Effector memory CD8-positive, alpha-beta T cell (primary cell): ENCODE measurements around the gene LIPI.
"Not testable (repeated sequence)": the region's sequence is repeated elsewhere in the genome, so short reads cannot be mapped to it uniquely, and the experiment has no call there.

Experiments
- ATAC-seq: fragments of 150-1000 bp; cut with Tn5 transposase; replicated peaks from 2 replicates; pipeline ENCODE4 v1.10.0; 2021; ENCODE audit warnings: mild to moderate bottlenecking, moderate library complexity
- DNase-seq, 3 experiments: peaks; one replicate each; pipeline ENCODE4 v3.0.0; 2021
- H3K27ac Mint-ChIP-seq, 2 donors: one replicate each; pipeline ENCODE4 v1.8.0; 2022; ENCODE audit warnings: mild to moderate bottlenecking in 2 of 2, mixed read lengths in 2 of 2, moderate library complexity in 2 of 2
- H3K27me3 Mint-ChIP-seq, 2 donors: one replicate each; pipeline ENCODE4 v1.8.0; 2022; ENCODE audit warnings: mixed read lengths in 2 of 2
- H3K36me3 Mint-ChIP-seq: one replicate; pipeline ENCODE4 v1.8.0; 2022; ENCODE audit warnings: mild to moderate bottlenecking, moderate library complexity, mixed read lengths; ENCODE audit not compliant: insufficient read depth
- H3K4me1 Mint-ChIP-seq, 2 donors: one replicate each; pipeline ENCODE4 v1.8.0; 2022; ENCODE audit warnings: low read depth in 2 of 2, mixed read lengths in 2 of 2
- H3K4me3 Mint-ChIP-seq, 2 donors: one replicate each; pipeline ENCODE4 v1.8.0; 2022; ENCODE audit warnings: mild to moderate bottlenecking in 2 of 2, mixed read lengths in 2 of 2, moderate library complexity in 2 of 2
- H3K9me3 Mint-ChIP-seq, 2 donors: one replicate each; pipeline ENCODE4 v1.8.0; 2022; ENCODE audit warnings: mixed read lengths in 2 of 2

LIPI gene

DNA sequence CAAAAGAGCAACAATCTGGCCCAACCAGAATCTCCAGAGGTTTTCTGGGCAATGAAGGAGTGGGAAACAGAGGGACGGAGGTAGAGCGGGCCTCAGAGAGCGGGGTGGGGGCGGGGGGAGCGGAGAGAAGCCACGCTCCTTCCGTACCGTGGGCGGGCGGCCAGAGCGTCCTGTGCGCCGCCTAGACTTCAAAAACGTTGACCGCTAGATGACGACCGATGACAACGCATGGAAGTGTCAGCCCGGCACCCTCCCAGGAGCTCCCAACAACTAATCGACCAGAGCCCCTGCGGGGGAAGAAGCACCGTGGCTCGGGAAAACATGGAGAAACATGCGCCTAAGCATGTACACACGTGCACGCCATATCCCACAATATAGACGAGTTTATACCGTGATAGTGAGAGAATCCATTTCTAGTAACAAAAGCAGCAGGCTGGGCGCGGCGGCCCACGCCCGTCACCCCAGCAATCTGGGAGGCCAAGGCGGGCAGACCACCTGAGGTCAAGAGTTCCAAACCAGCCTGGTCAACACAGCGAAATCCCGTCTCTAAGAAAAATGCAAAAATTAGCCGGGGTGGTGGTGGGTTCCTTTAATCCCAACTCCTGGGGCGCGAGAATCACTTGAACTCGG, 131.9 kb downstream of the LIPI start:
- H3K9me3 Mint-ChIP-seq: peaks cover 3 to 24% of the 10 kb centered on the region in 2 donors
- H3K4me1 Mint-ChIP-seq: peaks cover 0 to 12% of the 10 kb centered on the region in 2 donors
- no peak overlapping the region for H3K27ac Mint-ChIP-seq
- peaks cover 5% of the 10 kb centered on the region for H3K36me3 Mint-ChIP-seq
- ATAC-seq (no peak), DNase-seq (no peak)
- no peaks in the 10 kb centered on the region for H3K27me3 Mint-ChIP-seq
- H3K4me3 Mint-ChIP-seq: no peak overlapping the region

DNA sequence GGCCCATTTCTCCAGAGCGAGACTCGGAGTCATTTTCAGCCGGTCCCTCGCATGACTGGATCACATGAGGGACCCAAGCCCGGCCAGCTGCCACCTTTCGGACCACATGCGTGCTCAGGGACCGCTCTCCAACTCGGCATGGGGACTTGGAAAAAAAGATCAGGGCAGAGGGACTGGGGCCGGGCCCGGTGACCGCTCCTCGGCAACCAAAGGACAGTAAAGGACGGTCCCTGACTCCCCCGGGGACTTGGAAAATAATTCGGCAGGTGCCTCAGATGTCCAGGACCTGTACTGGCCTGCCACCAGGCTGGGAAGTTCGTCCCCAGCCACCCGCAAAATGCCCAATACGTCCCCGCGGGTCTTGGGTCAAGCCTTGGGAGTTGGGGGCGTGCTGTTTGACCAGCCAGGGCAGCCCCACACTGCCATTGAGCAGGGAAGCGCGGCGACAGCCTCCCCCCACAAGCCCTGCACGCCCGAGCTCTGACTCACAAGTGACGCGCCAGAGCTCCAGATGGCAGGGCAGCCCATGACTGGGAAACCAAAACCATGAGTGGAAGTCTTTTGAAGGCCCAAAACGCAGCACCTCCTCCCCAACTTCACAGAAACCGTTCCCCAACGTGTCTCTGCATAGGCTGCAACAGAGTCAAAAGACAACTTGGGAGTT, 134.5 kb downstream of the LIPI start:
- Mint-ChIP-seq H3K4me1 (peaks cover 0 to 12% of the 10 kb centered on the region in 2 donors), H3K9me3 (peaks cover 3 to 24% of the 10 kb centered on the region in 2 donors), H3K27ac (peak overlapping the region in 1 of 2 donors; percentile 97), H3K4me3 (peak overlapping the region; percentile 52 to 86), H3K27me3 (no peaks in the 10 kb centered on the region), H3K36me3 (peaks cover 5% of the 10 kb centered on the region)
- peak; percentile 66 for ATAC-seq
- DNase-seq: peak in 1 of 3 experiments; percentile 30

DNA sequence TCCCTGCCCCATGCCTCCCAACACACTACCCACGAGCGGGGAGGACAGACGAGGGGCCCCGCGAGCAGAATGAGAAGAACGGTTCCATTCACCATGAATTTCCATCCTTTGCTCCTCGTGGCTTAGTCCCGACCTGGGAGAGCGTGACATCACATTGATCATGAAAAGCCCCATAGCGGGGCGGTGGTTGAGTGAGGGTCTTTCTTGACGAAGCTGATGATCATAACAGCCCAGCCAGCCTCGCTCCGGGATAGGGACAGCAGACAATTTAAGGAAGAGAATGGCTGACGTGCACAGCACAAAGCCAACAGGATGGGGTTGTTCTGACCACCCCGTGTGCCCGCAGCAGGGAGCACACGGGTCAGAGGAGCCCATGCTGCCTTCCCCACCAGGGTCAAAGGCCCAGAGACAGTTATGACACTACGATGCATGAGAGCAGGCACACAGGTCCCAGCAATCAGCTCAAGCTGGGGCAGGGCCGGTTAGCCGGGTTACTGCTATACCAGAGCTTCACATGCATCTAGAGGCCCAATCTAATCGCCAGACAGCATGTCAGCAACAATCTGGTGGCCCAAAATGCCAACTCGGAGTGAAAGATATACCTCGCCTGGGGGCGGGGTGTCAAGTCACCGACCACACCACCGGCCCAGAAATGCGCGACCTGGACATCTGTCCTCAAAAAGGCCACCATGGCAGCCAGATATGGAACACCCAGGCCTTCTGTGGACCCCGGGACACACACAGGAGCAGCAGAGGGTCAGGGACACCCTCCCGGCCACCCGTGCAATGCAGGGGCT, 135.2 kb downstream of the LIPI start:
- H3K4me1 Mint-ChIP-seq: peaks cover 0 to 12% of the 10 kb centered on the region in 2 donors
- H3K36me3 Mint-ChIP-seq: peaks cover 5% of the 10 kb centered on the region
- peak overlapping the region in 1 of 2 donors; percentile 97 for H3K27ac Mint-ChIP-seq
- peak overlapping the region in 1 of 2 donors; percentile 86 for H3K4me3 Mint-ChIP-seq
- no peaks in the 10 kb centered on the region for H3K27me3 Mint-ChIP-seq
- peaks cover 3 to 24% of the 10 kb centered on the region in 2 donors for H3K9me3 Mint-ChIP-seq
- no peak for DNase-seq
- no peak for ATAC-seq

- peaks cover 3 to 24% of the 10 kb centered on the region in 2 donors for H3K9me3 Mint-ChIP-seq
- DNase-seq: no peak
- peak overlapping the region in 1 of 2 donors; percentile 4 for H3K27ac Mint-ChIP-seq
- H3K4me1 Mint-ChIP-seq: peaks cover 0 to 12% of the 10 kb centered on the region in 2 donors
- no peak overlapping the region for H3K4me3 Mint-ChIP-seq
- no peaks in the 10 kb centered on the region for H3K27me3 Mint-ChIP-seq
- peaks cover 3% of the 10 kb centered on the region for H3K36me3 Mint-ChIP-seq
- no peak for ATAC-seq
Observed at GRCh38 chr21:14074177-14074576, 136.6 kb downstream of the LIPI start.

GRCh38 chr21:14073615-14074014, 137.1 kb downstream of the LIPI start:
- DNase-seq (no peak), ATAC-seq (no peak)
- Mint-ChIP-seq H3K9me3 (peaks cover 3 to 21% of the 10 kb centered on the region in 2 donors), H3K27ac (peak overlapping the region in 1 of 2 donors; percentile 4), H3K4me1 (peaks cover 0 to 12% of the 10 kb centered on the region in 2 donors), H3K27me3 (no peaks in the 10 kb centered on the region), H3K36me3 (peaks cover 3% of the 10 kb centered on the region), H3K4me3 (no peak overlapping the region)

DNA sequence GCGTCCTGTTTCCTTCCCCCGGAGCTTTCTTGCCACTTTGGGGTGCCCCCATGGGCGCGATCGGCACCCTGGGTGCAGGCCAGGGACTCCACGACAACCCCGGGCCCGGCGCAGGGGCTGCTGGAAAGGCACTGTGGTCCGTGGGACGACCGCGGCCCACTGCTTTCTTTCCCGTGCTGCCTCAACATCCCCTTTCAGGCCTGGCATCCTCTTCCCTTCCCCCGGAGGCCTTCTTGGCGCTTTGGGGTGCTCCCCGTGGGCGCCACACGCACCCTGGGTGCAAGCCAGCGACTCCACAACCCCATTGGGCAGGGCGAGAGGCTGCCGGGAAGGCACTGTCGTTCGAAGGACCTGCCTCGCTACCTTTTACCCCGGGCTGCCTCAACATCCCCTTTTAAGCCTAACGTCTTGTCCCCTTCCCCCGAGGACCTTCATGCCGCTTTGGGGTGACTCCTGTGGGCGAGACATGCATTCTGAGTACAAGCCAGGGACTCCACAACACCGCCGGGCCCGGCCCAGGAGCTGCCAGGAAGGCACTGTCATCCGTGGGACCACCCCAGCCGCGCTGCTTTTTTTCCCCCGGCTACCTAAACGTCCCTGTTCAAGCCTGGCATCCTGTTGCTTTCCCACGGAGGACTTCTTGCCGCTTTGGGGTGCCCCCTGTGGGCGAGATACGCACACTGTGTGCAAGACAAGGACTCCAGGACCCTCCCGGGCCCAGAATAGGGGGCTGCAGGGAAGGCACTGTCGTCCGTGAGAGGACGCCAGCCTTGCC, 137.8 kb downstream of the LIPI start:
- no peak overlapping the region for H3K27ac Mint-ChIP-seq
- ATAC-seq: no peak

DNA sequence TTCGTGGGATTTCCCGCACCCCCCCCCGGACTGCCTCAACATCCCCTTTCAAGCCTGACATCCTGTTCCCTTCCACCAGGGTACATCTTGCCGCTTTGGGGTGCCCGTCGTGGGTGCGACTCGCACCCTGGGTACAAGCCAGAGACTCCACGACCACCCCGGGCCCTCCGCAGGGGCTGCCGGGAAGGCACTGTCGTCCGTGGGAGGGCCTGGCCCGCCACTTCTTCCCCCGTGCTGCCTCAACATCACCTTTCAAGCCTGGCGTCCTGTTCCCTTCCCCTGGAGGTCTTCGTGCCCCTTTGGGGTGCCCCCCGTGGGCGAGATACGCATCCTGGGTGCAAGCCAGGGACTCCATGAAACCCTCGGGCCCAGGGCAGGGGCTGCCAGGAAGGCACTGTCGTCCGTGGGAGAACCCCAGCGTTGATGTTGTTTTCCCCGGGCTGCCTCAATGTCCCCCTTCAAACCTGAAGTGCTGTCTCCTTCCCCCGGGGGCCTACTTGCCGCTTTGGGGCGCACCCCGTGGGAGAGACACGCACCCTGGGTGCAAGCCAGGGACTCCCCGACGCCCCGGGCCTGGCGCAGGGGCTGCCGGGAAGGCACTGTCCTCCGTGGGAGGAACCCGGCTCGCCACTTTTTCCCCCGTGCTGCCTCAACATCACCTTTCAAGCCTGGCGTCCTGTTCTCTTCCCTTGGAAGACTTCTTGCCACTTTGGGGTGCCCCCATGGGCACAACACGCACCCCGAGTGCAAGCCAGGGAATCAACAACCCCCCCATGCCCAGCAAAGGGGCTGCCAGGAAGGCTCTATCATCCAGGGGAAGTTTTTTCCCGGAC, 138.6 kb downstream of the LIPI start:
- Mint-ChIP-seq H3K36me3 (no peaks in the 10 kb centered on the region), H3K4me3 (no peak overlapping the region), H3K9me3 (peaks cover 3 to 8% of the 10 kb centered on the region in 2 donors), H3K27me3 (no peaks in the 10 kb centered on the region), H3K27ac (no peak overlapping the region), H3K4me1 (peaks cover 0 to 9% of the 10 kb centered on the region in 2 donors)
- DNase-seq: no peak
- ATAC-seq: no peak

More for the DNA sequence above, 137.8 kb downstream of the LIPI start:
- Mint-ChIP-seq H3K36me3 (peaks cover 3% of the 10 kb centered on the region), H3K4me3 (no peak overlapping the region), H3K4me1 (peaks cover 0 to 12% of the 10 kb centered on the region in 2 donors), H3K27me3 (no peaks in the 10 kb centered on the region), H3K9me3 (peaks cover 3 to 15% of the 10 kb centered on the region in 2 donors)
- DNase-seq: no peak

- Mint-ChIP-seq H3K4me1 (no peaks in the 10 kb centered on the region), H3K36me3 (no peaks in the 10 kb centered on the region), H3K9me3 (no peaks in the 10 kb centered on the region), H3K27me3 (no peaks in the 10 kb centered on the region), H3K4me3 (no peak overlapping the region), H3K27ac (no peak overlapping the region)
- DNase-seq: no peak
- ATAC-seq: no peak
Observed at GRCh38 chr21:14070968-14071367, 139.8 kb downstream of the LIPI start.

DNA sequence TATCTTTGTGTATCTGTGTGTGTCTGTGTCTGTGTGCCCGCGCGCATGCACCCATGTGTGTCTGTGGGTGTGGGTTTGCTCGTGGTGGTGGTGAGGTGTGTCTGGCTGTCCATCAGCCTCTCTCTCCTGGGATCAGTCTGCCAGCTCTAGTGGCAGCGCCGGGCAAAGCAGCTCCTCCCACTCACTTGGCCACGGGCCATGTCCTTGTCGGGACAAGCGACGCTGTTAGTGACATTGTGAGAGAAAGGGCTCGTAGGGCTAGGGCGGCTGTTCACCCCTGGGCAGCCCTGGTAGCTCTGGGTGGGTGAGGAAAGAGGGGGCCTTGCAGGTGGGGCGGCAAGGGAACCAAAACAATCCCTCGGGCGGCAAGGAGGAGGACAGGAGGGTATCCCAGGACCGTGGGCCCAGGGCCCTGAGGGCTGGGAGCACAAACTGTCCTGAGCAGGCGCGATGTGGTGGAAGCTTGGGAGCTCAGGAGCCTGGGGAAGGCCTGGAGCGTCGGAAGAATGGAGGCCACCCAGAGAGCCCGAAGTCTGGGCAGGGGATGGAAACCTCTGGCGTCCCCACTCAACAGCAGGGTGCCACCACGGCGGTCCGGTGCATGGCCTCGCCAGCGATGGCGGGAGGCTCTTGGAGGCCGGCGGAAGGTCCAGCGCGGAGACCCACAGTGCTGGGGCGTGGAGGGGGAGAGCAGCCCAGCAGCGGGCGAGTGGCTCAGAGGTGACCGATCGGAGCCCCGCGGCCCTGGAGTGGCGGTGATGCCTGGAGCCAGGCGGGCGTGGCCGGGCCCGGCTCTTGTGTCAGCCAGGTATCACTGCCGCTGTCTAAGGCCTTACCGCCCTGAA, 140.5 kb downstream of the LIPI start:
- H3K9me3 Mint-ChIP-seq: no peaks in the 10 kb centered on the region
- no peaks in the 10 kb centered on the region for H3K4me1 Mint-ChIP-seq
- no peak overlapping the region for H3K4me3 Mint-ChIP-seq
- DNase-seq: no peak
- H3K27ac Mint-ChIP-seq: no peak overlapping the region
- ATAC-seq: no peak
- H3K36me3 Mint-ChIP-seq: no peaks in the 10 kb centered on the region
- no peaks in the 10 kb centered on the region for H3K27me3 Mint-ChIP-seq

GRCh38 chr21:14064296-14064645, 146.5 kb downstream of the LIPI start:
- DNase-seq (no peak), ATAC-seq (no peak)
- H3K4me1 Mint-ChIP-seq: no peaks in the 10 kb centered on the region
- no peaks in the 10 kb centered on the region for H3K36me3 Mint-ChIP-seq
- no peak overlapping the region for H3K4me3 Mint-ChIP-seq
- no peak overlapping the region for H3K27ac Mint-ChIP-seq
- no peaks in the 10 kb centered on the region for H3K9me3 Mint-ChIP-seq
- no peaks in the 10 kb centered on the region for H3K27me3 Mint-ChIP-seq

DNA sequence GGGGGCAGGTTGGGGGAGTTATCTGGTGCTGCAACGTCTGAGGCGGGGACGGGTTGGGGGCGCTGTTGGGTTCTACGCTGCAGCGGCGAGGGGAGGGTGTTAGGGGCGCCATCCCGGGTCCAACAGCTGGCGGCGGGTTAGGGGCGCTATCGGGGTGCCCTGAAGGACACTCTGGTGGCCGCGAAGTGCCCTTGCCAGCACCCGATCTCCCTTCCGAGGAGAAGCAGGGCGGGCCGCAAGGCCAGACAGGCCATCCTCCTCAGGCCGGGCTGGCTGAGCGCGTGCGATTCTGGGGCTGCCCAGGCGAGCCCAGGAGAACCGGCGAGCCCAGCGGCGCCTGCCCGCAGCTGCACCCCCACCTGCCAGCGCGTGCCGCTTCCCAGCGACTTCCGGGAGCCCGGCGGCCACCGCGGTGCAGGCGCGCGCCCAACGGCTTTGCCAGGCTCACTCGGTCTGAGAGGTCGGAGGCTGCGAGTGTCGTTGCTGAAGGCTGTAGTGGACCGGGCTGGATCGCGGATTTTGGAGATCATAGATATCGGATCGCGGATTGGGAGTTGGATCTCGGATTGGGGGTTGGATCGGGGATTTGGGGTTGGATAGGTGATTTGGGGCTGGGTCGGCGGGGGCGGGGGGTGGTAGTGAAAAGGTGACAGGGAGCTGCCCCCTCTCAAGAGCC, 147.0 kb downstream of the LIPI start:
- H3K36me3 Mint-ChIP-seq, H3K4me1 Mint-ChIP-seq, H3K27ac Mint-ChIP-seq, ATAC-seq, H3K27me3 Mint-ChIP-seq, H3K9me3 Mint-ChIP-seq, DNase-seq, H3K4me3 Mint-ChIP-seq: not testable (repeated sequence)
